HG03378 (cell line): ENCODE results near the gene TC2N.
"Not testable (repeated sequence)": the region's sequence is repeated elsewhere in the genome, so short reads cannot be mapped to it uniquely, and the experiment has no call there.

Experiments
- ATAC-seq: cut with Tn5 transposase; IDR thresholded peaks from one replicate; pipeline ENCODE4 v1.9.1; 2021; ENCODE audit warnings: mild to moderate bottlenecking, moderate library complexity; ENCODE audit not compliant: unreplicated experiment

Gene TC2N

GRCh38 chr14:91755570-91756295 is 111.6 kb downstream of the TC2N start:
- no peak for ATAC-seq

DNA sequence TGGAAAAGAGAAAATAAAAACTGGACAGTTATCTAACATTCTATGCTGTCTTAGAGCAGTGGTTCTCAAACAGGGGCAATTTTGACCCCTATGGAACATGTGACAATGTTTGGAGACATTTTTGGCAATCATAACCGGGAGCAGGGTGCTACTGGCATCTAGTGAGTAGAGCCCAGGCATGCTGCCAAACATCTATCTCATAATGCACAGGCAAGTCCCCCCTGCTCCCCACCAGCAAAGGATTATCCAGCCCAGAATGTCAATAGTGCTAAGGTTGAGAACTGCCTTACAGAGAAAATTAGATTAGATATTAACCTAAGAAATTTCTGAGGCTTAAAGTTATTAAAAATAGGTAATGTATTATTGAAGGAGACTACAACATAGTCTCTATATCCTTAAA is 112.5 kb downstream of the TC2N start:
- ATAC-seq = no peak

DNA sequence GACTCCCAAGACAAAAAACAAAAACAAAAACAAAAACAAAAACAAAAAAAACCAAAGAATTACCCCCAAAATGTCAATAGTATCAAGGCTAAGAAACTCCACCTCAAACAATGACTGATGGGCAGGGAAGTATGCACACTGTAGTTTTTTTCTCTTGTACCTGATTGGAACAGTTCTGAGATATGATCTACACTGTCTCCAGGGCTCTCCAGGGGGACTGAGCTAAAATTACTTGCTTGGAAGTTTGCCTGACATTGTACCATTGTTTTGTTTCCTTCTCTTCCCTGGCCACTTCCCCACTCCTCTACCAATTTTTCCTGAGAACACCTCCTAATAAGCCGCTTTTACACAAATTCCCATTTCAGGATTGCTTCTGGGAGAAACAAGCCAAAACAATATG is 113.2 kb downstream of the TC2N start:
- ATAC-seq = no peak

GRCh38 chr14:91753501-91754128 is 113.7 kb downstream of the TC2N start:
- no peak for ATAC-seq

GRCh38 chr14:91752961-91753360 is 114.4 kb downstream of the TC2N start:
- ATAC-seq = no peak

DNA sequence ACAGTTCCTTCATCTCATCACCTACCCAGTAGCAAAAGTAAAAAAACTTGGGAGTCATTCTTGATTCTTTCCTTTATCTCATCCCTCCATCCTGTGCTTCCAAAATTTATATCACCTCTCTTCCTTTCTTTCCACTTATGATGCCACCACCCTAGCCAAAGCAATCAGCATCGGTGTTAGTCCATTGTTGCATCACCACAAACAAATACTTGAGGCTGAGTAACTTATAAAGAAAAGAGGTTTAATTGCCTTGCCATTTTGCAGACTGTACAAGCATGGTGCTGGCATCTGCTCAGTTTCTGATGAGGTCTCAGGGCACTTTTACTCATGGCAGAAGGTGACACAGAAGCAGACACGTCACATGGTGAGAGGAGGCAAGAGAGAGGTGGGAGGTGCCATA is 115.6 kb downstream of the TC2N start:
- no peak for ATAC-seq

- no peak for ATAC-seq
Observed at GRCh38 chr14:91750634-91751198, 116.6 kb downstream of the TC2N start.

- no peak for ATAC-seq
Observed at GRCh38 chr14:91749868-91750267, 117.5 kb downstream of the TC2N start.

GRCh38 chr14:91748049-91748448 is 119.3 kb downstream of the TC2N start:
- ATAC-seq = no peak

DNA sequence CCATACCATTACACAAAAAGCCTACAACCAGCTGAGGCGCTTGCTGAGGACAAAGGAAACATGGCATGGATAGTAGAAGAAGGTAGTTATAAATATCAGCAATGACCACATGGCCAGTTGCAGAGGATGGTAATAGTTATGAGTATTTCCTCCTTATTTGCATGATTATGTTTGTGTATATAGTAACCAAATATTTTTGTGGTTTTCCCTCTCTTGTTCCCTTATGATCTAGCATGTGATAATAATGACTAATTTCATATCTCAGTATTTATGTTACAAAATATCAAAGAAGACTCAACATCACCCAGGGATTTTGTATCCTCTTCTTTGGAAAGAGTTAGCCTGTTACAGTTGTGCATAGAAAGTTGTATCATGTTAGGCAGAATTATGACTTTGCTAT is 122.0 kb downstream of the TC2N start:
- ATAC-seq = no peak

- ATAC-seq = no peak
Observed at GRCh38 chr14:91744068-91744480, 123.3 kb downstream of the TC2N start.

DNA sequence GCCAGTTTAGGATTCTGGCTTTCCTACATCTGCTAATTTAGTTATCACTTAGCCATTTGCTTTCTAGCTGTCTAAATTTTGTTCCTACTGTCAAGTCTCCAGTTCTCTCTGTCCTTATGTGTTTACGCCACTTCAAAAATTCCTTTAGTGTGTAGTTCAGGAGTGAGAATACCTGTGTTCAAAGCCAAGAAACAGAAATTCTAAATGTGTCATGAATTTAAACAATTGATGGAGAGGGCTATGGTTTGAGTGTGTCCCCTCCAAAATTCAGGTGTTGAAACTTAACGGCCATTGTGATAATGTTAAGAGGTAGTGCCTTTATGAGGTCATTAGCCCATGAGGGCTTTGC is 124.1 kb downstream of the TC2N start:
- no peak for ATAC-seq

DNA sequence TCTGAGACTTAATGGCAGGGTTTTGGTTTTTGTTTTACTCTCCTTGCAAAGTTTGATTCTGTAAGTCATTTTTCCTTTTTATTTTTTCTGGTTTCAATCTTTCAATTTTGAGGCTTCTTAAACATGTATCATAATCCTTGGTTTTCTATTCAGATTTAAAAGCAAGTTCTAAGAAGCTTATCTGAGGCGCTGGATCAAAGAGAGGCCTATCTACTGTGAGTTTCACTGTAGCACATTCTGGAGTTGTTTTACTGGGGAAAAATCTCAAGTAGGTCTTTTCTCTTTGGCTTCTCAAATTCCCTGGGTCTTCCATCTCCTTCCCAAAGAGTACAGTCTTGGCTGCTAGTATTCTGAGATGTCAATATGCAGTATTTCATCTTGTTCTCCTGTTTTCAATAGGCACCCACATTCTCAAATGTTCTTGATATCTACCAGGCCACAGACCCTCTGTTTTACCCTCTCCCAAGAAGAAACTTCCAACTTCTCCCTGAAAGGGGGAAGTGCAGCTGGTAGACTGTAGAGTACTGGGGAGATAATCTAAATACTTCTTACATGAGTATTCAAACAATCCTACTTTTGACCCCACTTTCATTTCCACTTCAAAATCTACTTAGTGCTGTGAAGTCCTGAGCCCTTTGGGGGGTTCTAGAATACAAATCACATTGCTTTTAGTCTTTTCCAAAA is 124.6 kb downstream of the TC2N start:
- ATAC-seq = no peak

GRCh38 chr14:91739867-91740266 is 127.5 kb downstream of the TC2N start:
- ATAC-seq = not testable (repeated sequence)

- ATAC-seq = no peak
Observed at GRCh38 chr14:91737619-91738018, 129.7 kb downstream of the TC2N start.

- no peak for ATAC-seq
Observed at GRCh38 chr14:91732859-91733477, 134.4 kb downstream of the TC2N start.

GRCh38 chr14:91732439-91732838 is 134.9 kb downstream of the TC2N start:
- ATAC-seq = no peak

DNA sequence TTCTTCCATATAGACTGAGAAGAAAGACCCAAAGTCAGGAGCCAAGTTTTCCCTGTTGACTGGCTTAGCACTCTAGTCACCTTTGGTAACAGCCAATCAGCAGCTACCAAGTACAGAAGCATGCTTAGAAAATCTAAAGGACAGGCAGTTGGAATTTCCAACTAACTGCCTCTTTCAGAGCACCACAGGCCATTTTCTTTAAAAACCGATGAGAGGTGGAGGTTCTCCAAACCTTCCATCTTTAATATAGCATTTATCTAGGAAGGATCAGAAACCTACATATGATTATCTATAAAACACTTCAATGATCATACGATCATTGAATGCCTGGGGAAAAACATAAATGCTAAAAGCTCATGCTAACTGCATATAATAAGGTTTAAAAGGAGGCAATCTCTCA is 135.3 kb downstream of the TC2N start, which contains the start of gene CATSPERB:
CATSPERB (minus strand) TSS at position 101 of the 400 bp plus-strand sequence. CDS start 2,607 bp downstream, outside the sequence.
- no peak for ATAC-seq

DNA sequence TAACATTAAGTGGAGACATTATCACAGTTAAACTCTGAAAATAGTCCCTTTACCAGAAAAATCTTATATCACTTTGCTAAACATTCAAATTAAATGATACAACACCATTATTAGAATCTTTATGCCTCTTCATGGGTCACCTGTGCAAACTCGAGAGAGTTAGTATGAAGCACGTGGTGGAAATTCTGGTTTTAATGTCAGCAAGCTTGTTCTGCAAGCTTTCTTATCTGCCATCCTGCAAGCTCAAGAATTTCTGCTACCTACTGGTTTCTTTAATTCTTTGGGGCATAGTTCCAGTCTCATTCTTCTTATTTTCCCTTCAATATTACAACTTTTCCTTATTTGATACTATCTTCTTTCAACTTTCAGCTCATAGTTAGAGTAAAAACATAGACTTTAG is 136.3 kb downstream of the TC2N start:
- ATAC-seq = no peak

DNA sequence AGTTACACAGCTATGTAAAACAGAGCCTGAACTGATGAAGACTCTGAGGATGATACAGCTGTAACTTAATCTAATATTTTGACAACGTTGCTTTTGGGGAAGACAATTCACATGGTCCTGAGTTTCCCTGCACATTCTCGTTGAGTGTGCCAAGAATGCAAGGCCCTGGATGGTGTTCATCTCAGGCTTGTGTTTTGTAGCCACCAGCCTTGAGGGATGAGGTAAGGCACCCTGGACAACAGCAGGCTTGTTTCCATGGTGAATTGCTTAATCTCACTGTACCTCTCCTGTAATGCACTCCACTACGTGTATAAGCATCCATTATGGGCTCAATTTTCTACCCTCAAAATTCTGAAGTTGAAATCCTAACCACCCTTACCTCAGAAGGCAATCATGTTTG is 137.6 kb downstream of the TC2N start:
- no peak for ATAC-seq
